HG02870 (cell line): ENCODE data around the gene C12orf50.
"Not testable (repeated sequence)": the region's sequence is repeated elsewhere in the genome, so short reads cannot be mapped to it uniquely, and the experiment has no call there.

Source experiments
- ATAC-seq: cut with Tn5 transposase; IDR thresholded peaks from one replicate; pipeline ENCODE4 v1.9.1; 2021; ENCODE audit warnings: mild to moderate bottlenecking, moderate library complexity; ENCODE audit not compliant: unreplicated experiment

The C12orf50 gene, protein sequence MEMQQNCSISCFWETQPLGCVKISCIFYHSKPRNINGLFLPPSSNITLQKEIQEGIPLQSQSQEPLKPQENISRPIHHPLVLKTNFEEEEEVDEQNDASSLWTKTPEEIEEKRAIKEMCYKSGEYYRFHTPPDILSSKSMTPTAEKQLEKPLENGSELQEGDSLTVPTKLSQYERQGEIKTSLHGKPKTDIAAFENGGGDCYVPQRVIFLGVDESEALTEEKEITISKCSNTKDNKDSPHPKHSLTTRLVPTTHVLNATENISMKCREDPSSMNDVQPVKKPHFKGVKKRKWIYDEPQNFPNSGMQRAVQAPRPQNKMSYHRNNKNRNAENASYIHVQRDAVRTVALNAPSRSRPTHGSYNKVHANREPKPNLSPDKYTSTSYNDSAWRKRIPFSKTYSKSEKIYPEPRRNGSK

DNA sequence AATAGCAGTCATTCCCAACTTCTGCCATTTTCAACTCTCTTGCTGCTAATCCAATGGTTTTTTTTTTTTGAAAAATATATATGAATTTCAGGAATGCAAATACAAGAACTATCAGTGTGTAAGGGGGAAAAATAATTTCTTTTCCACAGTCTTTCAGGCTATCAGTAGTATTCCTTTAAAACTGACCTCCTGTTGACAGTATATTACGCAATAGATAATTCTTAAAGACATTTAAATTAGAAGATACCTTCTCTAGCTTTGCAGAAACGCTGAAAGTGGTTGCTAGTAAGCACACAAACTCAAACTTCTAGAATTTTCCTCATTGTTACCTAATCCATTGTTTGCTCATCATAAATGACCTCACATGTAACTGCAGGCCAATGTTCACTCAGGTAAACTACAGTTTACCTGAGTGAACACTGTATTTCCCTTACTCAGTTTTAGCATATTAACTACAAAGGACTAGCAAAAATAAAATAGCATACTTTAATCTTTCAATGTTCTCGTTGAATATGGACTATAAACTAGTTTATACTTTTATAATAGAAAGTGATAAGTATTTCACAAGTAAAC is at the start of gene C12orf50:
Gene C12orf50 (minus strand): TSS at position 309 of the 573 bp plus-strand sequence. CDS start 2,439 bp downstream, outside the sequence.
- no peak for ATAC-seq

GRCh38 chr12:88067301-88067700 is 38.1 kb upstream of the C12orf50 start:
- ATAC-seq: no peak

DNA sequence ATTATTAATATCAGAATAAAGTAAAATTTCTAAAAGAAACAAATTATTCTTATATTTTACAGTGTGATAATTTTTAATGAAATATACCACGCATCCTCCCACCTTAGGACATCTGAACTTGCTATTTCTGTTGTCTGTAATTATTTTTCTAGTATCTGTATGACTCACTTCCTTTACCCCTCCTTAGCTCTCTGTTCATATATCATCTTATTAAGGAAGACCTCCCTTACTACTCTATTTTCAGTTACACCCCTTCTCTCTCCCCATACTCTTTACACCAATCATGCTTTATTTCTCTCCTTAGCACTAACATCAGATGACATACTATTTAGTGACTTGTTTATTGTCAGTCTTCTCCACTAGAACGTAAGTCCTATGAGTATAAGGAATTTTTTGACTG is 34.2 kb upstream of the C12orf50 start:
- ATAC-seq: peak; percentile 76

GRCh38 chr12:88062474-88062873 is 33.3 kb upstream of the C12orf50 start:
- ATAC-seq: peak; percentile 59

DNA sequence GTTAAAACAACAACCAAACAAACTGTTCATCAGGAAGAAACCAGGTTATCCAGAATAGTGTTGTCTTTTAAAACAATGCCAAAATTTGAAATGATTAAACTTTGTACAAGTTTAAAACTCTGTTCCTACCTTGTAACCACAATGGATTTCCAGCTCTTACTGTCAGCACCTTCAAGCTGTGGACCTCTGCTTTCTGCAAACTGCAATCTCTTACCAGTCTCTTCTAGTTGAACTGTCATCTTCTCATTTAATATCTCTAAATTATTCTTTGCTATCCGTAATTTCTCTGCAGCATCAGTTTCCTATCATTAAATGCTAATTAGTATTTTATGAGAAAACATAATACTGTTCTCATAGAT is 29.5 kb upstream of the C12orf50 start:
- ATAC-seq: no peak

GRCh38 chr12:88057994-88058718 is 29.0 kb upstream of the C12orf50 start:
- no peak for ATAC-seq

- no peak for ATAC-seq
These were observed 27.4 kb upstream of the C12orf50 start for GRCh38 chr12:88056571-88056970.

DNA sequence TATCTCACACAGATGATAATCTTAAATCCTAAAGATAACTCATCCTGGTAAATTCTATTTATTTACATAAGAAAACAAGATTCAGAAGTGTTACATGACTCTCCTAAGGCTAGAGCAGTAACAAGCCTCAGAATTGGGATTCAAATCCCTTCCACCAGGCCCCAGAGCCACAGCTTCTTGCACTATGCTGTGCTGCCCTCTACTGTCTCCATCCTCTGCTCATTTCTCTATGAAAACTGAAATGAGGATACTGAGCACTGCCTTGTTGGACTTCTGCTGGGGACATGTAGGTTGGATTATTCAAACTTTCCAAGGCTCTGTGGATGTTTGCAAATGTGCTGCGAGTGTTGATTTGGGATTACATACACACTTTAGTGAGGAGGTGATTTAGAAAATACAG is 23.5 kb upstream of the C12orf50 start:
- ATAC-seq: peak; percentile 50

DNA sequence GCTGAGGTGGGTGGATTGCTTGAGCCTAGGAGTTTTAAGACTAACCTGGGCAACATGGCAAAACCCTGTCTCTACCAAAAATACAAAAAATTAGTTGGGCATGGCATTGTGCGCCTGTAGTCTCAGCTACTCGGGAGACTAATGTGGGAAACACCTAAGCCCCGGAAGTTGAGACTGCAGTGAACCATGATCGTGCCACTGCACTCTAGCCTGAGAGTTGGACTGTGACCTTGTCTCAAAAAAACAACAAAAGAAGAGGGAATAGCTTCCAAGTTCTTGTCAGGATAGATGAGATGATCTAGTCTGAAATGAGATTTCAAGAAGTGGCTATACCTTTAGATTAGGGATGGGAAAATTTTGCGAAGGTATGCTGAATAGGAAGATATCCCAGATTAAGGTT is 14.8 kb upstream of the C12orf50 start:
- no peak for ATAC-seq

DNA sequence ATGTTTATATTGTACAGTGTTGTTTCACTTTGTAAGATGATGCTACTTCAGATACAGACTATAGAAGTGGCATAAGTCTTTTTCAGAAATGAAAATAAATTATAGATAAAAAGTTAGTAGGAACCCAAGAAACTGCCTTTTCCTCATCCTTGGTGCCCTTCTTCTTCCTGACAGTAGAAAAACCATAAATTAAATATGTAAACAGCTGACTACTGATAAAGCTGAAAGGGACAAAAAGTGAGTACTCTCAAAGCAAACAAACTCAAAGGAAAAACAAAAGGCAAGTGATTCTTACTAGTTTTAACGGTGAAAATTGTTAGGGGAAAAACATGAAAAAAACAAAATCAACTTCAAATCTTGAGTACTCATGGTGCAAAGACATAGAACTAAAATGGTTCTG is 8.6 kb upstream of the C12orf50 start:
- ATAC-seq: no peak

DNA sequence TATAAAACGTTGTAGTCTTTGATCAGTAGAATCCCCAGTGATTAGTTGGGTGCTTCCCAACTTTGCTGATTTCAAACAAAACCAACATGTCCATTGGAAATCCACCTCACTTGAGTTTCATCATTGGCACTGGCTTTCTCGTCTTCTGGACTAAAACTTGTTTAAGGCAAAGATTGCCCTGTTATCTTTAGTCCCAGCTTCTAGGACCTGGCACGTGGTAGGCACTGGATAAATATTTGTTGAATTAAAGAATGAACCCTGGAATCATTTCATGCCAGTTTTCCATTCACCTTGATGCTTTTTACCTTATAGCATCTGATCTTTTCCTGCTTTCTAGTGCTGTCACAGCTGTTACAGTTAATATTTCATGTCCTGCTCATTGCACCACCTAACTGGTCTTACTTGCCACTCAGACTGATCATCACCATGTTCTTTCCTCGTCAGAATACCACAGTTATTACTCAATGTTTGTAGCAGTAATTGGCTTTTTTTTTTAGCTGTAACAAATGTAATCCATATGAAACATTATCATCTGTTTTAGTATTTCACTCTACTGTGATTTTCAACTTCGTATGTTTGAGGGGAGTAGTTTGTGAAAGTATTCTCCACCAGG is 7.3 kb upstream of the C12orf50 start:
- no peak for ATAC-seq

DNA sequence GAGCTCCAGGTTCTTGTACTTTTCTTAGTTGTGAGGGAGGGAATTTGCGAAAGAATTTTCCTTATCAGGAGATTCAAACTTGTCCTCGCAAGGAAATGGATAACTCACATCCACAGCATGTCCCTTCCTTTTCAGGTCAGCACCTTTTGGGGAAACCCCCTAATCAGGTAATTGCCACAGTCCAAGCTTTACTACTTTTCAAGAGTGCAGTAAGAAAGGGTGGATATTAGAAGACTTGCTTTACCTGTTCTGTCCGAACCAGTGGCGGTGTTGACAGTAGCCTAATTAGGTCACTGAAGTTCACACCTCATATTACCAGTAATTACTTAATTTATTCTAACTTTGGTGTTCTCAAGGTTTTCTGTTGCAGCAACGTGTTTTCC is 6.7 kb upstream of the C12orf50 start:
- ATAC-seq: peak; percentile 22

GRCh38 chr12:88035271-88035906 is 6.2 kb upstream of the C12orf50 start:
- ATAC-seq: peak; percentile 100

GRCh38 chr12:88031161-88031560 is 2.0 kb upstream of the C12orf50 start:
- ATAC-seq: not testable (repeated sequence)

DNA sequence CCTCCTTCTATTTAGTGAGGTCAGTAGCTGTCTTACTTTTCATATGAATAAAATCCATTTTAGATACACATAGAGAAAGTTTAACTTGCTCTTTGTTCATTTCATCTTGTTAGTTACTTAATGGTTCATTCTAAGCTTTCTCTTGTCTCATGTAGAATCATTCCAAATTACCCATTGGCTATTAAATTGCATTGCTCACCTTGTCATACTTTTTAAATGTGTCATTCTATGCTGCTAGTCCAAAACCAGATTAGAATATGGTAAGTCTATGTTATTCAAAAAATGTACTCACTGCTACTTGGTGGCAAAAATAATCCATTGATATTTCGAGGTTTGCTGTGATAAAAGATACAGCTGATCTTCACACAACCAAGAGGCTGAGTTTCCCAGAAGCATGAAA is 3.0 kb downstream of the C12orf50 start:
- ATAC-seq: no peak

DNA sequence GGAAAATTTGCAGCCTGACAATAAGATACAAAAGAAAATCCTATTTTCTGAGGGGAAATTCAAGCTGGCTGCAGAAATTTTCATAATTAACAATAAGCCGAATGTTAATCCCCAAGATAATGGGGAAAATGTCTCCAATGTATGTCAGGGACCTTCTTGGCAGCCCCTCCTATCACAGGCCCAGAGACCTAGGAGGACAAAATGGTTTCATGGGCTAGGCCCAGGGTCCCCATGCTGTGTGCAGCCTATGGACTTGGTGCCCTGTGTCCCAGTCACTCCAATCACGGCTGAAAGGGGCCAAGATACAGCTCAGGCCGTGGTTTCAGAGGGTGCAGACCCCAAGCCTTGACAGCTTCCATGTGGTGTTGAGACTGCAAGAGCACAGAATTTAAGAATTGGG is 11.2 kb downstream of the C12orf50 start:
- ATAC-seq: no peak

- ATAC-seq: no peak
These were observed 13.4 kb downstream of the C12orf50 start for GRCh38 chr12:88015825-88016224.

DNA sequence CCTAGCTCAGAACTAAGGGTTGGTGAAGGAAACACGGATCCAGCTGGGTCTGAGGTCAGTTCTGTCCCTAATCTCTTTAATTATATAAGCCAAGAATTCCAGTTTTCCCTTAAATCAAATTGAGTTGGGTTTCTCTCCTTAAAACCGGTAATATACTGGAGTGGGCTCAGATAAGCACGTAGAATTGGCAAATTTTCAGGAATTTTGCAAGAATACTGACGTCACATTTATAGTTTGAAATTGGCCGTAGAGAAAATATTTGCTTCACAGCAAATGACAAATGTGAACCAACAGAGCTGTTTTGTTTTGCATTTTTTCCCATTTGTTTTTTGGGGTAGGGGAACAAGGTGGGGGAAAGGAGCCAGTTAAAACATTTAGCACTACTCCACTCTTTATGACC is 17.4 kb downstream of the C12orf50 start:
- no peak for ATAC-seq

GRCh38 chr12:88006351-88006750 is 22.9 kb downstream of the C12orf50 start:
- no peak for ATAC-seq

- no peak for ATAC-seq
These were observed 27.9 kb downstream of the C12orf50 start for GRCh38 chr12:88001327-88001726.

DNA sequence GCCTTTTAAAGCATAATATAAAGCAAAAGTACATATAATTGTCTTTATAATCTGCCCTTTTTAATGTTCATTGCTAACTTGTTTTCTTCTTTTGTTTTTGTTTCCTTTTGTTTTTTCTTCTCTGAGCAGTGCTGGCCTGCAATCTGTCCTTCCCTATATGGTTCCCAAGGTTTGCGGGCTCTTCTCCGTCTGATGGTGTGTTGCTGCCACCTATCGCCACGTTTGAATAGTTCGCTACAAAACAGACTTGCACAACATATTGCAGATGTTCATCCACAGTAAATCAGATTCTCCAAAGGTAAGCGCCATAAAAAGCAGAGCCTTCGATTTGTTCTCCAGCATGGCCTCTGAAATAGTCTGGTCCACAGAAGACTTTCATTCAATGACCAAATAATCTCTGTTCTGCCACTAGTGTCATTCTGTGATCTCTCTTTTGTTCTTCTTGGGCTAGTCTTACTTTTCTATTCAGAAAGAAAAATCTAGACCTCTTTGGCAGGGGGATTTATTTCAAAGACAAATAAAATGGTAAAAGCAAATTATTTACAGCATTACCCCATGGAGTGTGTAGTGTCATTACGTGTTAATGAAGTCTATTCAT is 33.5 kb downstream of the C12orf50 start:
- peak; percentile 92 for ATAC-seq
